NCI-H1436 treated with DMSO at 0.1 percent for 48 hours (cell line): ENCODE results near the gene FAM53A.

Experiments used
- DNase-seq: peaks from one replicate; lab custom pipeline; 2025; lab: John Stamatoyannopoulos, UW

The FAM53A gene, protein sequence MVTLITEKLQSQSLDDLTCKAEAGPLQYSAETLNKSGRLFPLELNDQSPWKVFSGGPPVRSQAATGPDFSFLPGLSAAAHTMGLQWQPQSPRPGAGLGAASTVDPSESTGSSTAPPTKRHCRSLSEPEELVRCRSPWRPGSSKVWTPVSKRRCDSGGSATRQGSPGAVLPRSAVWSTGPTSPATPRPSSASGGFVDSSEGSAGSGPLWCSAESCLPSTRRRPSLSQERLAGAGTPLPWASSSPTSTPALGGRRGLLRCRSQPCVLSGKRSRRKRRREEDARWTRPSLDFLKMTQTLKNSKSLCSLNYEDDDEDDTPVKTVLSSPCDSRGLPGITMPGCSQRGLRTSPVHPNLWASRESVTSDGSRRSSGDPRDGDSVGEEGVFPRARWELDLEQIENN

DNA sequence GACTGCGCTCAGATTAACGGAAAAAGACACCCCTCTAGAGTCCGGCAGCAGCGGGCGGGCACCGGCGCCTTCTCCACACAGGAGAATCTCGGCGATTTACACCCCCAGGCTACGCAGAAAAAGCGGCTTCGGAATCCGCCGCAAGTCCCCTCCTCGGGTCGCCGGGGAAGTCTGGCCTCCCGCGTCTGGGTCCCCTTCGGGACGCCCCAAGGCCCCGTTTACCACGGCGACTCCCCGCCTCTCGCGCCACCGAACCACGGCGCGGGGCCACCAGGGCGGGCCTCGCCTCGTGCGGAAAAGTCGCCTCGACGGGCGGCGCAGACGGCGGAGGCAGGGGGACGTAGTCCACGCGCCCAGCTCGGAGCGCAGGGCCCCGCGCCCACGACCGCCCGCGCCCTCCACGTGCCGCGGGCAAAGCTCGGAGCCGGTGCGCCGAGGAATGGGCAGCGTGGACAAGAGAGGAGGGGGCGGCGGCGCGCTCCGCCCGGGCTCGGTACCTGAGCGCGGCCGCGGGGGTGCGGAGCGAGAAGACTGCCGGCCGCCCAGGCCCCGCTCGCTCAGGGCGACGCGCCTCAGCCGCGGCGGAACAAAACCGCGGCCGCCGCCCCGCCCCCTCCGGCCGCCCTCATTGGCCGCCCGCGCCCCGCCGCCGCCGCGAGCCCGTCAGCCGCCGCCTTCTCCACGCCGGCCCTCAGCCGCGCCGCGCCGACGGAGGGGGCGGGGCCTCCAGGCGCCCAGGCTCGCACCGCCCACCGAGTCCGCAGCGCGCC is at the start of gene FAM53A:
Gene FAM53A (minus strand): TSS at position 578 of the 770 bp plus-strand sequence. CDS start 15,572 bp downstream, outside the sequence.
- DNase-seq: no peak

DNA sequence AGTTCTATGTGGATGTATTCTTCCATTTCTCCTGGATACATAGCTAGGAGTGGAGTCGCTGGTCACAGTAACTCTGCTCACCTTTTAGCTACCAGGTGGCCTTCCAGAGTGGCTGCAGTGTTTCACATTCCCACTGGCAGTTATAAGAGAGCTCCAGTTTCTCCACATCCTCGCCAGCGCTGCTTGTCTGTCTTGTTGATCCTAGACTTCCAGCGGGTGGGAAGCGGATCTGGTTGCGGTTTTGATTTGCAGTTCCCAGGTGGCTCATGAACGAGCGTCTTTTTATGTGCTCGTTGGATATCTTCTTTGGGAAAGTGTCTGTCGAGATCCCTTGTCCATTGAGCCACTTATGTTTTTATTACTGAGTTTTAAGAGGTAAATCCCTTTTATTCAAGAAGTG is 48.8 kb upstream of the FAM53A start:
- DNase-seq: no peak

DNA sequence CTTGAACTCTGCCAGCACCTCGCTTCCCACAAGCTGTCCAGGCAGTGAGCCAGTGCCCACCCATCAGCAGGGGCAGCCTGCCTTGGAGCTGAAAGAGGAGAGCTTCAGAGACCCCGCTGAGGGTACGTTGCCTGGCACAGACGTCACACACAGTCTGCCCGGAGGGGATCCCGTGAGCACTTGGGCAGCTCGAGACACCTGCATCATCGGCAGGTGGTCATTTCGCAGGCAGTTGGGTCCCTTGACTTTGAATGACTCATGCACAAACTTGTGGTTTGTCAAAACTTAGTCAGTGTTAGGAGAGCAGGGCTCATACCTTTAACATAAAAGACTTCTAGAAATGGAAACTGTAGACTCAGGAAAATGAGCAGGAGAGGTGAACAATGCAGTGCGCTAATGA is 47.1 kb upstream of the FAM53A start:
- no peak for DNase-seq

DNA sequence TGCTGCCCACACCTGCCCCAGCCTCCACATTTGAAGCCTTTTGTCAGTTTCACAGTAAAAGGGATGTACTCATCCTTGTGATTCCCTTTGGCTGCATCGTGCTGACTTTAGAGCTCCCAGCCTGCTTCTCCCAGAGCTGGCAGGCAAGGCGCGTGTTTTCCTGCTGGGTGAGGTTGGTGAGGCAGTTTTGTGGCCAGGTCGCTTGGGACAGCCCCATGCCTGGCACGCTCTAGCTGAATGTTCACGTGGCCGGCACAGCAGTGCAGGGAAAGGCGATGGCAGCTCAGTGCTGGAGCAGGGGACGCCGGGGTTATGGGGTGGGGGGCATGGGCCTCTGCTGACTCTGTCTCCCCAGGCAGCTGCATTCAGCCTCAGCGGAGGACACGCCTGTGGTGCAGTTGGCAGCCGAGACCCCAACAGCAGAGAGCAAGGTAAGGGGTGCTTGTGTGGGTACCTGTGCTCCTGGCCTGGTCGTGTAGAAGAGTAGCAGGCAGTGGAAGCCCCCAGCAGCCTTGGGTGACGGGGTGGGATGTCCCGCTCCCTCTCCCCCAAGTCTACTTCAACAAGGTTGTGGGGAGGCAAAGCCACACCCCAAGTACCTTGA is 46.5 kb upstream of the FAM53A start:
- no peak for DNase-seq

DNA sequence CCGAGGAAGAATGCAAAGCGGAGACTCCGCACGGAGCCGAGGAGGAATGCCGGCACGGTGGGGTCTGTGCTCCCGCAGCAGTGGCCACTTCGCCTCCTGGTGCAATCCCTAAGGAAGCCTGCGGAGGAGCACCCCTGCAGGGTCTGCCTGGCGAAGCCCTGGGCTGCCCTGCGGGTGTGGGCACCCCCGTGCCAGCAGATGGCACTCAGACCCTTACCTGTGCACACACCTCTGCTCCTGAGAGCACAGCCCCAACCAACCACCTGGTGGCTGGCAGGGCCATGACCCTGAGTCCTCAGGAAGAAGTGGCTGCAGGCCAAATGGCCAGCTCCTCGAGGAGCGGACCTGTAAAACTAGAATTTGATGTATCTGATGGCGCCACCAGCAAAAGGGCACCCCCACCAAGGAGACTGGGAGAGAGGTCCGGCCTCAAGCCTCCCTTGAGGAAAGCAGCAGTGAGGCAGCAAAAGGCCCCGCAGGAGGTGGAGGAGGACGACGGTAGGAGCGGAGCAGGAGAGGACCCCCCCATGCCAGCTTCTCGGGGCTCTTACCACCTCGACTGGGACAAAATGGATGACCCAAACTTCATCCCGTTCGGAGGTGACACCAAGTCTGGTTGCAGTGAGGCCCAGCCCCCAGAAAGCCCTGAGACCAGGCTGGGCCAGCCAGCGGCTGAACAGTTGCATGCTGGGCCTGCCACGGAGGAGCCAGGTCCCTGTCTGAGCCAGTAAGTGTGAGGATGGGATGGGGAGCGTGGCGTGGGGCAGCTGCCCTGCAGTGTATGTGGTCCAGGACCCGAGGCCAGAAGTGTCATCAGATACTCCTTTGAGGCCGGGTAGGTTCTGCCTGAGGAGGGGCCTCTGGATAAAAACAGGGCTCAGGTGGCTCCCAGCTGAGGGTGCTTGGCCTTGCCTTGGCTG is 44.2 kb upstream of the FAM53A start:
- DNase-seq: no peak

DNA sequence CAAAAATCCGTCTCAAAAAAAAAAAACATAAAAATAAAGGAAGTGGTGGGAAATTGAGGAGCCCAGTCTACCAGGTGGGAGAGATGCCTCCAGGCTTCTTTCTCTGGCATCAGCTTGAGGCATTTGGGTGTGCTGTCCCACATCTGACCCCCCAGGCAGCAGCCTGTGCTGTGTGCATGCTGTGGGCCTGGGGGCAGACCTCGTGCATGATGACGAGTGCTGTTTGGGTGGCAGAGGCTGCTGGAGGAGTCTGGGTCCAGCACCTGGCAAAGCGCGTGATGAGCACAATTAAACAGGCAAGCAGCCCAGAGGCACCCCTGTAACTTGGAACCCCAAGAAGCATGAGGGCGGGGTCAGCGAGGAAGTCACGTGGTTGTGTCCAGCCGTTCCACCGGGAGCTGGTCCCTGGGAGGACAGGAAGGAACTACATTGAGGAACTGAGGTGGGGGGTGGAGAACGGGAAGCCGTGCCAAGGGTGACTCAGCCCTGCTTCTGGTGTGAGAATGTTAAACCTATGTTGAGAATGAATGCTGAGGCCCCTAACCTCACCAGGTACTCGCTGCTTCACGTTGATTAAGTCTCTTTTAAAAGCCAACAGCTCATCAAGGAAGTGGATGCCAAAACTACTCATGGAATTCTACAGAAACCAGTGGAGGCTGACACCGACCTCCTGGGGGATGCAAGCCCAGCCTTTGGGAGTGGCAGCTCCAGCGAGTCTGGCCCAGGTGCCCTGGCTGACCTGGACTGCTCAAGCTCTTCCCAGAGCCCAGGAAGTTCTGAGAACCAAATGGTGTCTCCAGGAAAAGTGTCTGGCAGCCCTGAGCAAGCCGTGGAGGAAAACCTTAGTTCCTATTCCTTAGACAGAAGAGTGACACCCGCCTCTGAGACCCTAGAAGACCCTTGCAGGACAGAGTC is 43.3 kb upstream of the FAM53A start:
- DNase-seq: no peak

DNA sequence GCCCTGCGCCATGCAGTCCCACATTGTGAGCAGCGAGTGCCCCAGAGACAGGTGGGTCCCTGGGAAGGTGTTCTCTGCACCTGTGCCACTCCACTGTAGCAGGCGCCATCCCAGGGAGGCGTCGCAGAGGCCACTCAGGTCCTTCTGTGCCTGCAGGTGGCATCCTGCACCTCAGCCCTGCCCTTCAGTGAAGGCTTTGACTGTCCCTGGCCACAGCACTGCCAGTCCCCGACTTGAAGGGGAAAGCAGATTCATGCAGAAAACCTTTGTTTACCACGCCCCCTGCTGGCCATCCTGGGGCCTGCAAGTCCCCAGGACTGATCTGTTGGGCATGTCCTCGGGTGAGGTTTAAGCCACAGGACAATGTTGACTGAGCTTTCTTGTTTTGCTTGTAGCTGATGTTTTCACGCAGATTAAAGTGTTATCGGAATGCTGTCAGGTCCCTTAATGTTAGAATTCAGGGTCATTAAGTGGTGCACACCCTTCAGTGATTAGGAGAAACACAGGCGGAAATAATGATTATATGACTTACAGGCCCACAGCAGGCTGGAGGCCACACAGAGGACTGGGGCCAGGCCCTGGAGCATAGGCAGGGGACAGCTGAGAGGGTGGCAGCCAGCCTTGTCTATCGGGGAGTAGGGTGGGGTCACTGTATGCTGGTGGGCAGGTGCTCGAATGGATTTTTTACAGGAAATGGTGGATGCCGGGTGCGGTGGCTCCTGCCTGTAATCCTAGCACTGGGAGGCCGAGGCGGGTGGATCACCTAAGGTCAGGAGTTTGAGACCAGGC is 42.2 kb upstream of the FAM53A start:
- DNase-seq: peak; percentile 9

DNA sequence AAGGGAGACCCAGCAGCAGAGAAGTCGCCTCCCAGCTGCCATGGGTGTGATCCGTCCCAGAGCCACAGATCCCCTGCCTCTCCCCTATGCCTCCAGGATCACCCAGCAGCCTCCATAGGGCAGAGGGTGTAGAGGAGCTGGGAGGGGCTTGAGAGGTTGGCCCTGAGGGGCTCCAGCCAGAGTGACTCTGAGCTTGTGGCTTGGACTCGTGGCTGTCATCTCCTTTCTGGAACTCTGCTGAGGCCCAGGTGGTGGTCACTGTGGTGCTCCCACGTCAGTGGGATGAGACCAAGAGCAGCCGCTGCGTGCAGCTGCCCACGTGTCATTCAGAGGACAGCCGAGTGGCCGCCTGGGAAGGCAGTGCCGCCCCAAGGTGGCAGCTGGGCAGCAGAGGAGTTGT is 41.4 kb upstream of the FAM53A start:
- DNase-seq: no peak

DNA sequence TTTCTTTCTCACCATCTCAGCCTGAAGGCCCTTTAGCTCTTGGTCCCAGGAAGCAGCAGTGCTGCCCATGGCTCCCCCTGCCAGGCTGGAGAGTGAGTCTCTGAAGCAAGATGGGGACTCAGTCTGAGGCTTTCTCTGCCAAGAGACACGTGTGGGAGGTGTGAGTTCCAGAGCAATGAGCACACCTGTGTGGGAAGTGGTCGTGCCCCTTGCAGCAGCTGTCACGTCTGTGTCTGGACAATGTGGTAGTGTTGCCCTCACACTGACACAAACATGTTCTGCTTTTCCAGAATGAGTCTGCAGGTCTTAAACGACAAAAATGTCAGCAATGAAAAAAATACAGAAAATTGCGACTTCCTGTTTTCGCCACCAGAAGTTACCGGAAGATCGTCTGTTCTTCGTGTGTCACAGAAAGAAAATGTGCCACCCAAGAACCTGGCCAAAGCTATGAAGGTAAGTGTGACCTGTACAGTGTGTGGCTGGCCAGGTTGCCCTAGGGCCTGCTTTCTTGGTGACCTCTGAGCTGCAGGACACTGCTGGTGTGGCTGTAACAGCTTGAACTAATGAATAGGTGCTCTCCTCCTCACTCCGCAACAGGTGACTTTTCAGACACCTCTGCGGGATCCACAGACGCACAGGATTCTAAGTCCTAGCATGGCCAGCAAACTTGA is 39.2 kb upstream of the FAM53A start:
- DNase-seq: no peak

DNA sequence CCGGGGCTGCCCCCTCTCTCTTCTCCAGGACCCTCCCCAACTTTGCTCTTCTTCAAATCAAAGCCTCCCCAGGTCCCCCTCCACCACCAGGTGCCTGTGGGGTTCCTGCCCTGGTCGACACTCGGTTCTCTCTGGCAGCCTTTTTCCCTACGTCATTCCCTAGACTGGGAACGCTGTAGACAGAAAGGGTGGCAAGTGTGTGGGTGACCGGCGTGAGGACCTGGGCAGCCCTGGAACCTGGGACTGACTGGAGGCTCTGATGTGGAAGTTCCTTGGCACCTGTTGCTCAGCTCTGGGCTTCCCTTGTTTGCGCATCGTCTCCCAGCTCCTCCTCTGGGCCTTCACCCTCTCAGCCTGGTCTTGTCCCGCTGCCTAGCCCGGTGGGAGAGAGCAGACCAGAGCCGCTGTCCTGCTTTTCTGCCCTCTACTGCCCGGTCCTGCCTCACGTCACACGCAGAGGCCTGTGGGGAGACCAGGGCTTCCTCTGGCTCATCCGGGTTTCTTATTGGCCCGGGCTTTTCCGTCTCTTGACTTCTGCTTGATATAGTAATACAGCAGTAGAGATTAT is 38.5 kb upstream of the FAM53A start:
- no peak for DNase-seq

DNA sequence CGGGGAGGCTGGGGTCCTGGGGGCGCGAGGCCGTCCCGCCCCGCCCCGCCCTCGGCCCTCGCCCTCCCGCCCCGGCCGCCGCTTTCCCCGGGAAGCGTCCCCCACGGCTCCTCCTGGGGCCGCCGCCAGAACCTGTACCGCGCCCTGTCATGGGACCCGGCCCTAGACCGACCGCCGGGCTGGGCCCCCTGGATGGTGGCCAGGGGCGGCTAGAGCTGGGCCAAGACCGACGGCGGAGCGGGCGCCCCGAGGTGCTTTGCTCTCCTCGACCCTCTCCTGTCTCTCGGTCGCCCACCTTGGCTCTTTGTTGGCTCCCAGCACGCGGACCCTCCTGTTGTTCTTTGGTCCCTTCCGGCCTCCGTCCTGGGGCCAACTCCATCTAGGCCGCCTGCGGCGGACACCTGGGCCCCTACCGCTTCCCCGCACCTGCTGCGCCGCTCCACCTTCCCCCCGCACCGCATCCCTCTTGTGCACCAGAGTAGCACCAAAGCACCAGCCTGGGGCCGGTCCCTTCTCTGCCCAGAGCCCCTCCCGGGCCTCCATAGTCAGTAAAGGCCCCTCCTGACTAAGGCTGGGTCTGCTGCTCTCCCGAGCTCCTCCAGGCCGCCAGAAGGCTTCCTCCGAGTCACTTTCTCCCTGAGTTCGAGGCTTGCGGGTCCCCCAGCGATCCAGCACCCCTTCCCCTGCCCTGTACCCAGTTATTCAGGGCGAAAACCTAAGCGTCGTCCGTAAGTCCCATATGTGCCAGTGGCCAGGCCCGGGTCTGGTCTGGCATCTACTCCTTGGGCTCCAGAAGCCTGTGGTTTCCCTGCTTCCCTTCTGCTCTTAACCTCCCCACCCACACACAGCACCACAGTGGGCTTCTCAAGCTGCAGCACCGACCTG is 37.8 kb upstream of the FAM53A start:
- DNase-seq: no peak

DNA sequence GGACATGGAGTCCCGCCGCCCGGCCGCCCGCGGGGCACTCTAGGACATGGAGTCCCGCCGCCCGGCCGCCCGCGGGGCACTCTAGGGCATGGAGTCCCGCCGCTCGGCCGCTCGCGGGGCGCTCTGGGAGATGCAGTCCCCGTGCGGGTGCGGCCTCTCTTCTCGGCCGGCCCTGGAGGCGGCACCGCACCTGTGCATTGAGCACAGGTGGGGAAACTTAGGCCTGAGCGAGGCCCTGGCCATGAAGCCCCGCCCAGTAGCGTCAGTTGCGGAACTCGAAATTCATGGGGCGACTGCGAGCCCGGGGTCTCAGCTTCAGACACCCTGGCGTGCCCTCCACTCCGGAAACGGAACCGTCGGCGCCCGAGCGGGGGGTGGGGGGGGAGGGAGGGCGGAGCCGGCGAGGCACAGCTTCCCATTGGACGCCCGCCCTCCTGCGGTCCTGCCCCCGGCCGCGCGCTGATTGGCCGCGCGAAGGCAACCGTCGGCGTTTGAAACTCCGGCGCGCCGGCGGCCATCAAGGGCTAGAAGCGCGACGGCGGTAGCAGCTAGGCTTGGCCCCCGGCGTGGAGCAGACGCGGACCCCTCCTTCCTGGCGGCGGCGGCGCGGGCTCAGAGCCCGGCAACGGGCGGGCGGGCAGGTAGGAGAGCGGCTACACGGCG is 37.0 kb upstream of the FAM53A start, which contains the start of the genes TACC3 and TMEM129:
Gene TACC3 (plus strand): TSS at position 519 of the 663 bp plus-strand sequence. CDS start 1,901 bp downstream, outside the sequence.
Gene TMEM129 (minus strand): TSS at position 321 of the 663 bp plus-strand sequence. CDS start 486 bp downstream, outside the sequence.
- peak; percentile 70 for DNase-seq

DNA sequence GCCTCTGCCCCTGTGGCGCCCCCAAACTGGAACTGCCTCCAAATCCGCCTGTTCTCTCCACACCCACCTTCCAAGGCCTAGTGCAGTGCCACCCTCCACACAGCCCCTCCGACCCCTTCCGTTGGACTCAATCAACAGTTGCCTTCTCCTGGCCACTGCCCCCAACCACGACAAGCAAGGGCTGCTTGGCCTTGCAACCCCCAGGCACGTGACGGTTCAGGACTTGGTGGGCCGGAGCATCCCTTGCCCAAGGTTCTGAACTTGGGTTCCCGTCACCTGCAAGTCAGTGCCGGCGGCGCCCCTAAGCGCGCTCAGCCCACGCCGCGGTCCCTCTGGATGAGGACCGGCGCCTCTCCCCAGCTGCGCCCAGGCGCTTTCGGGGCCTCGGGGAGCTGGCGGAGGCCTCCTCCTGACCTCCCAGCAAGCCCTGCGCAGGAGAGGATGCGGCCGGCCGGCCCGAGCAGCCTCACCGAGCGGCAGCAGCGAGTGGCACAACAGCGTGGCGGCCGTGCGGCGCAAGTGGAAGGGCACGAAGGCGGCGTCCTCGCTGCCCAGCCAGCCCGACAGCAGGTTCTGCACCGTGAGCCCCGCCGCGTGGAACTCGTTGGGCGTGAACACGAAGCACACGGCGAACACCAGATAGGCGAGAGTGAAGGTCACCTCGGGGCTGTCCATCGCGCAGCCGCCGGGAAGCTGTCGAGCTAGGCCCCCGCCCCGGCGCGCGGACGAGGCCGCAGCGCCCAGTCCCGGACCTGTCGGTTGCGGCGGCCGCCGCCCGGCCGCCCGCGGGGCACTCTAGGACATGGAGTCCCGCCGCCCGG is 36.3 kb upstream of the FAM53A start:
- no peak for DNase-seq

DNA sequence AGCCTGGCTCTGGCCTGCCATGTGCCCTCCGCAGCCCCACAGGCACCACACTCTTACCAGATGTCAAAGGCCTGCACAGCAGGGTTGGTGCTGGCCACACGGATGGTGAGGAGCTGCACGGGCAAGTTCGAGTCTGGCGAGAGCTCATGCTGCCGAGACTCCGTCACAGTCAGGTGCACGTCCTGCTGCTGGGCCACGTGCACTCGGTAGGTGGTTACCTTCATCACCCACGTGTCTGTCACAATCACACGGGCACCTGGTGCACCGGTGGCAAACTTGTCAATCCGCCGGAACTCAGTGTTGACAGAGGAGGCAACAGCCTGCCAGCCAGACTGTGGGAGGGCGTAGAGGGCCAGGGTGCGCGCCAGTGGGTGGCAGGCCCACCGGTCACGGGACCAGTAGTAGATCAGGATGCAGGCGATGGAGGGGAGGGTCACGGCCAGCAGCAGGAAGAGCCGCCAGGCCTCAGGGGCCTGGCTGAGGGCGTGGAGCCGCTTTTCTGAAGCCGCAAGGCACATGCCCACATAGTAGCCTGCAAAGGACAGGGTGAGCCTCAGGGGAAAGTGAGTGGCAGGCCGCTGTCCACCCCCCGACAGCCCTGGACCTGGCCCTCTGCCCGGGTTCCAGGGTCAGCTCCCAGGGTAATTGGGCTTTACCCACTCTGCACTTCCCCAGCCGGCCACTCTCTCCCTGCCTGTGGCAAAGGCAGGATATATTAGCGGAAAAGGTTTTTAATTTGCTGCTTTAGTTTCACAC is 34.2 kb upstream of the FAM53A start:
- DNase-seq: no peak
